Spleen (tissue), 7 donors: Measurements from ENCODE around the gene SMARCAD1.

Source experiments
- CTCF ChIP-seq, 11 experiments: fragments of 200-600 bp in 7 of 11; fragments of 450-650 bp in 4 of 11; sonication (generic) in 4 of 11; IDR thresholded peaks in 8 of 11; conservative IDR thresholded peaks in 3 of 11; 1 replicate in 7 of 11; 2 replicates in 4 of 11; pipeline versions ENCODE4 v1.4.0 to v1.8.0; 2016 to 2021; ENCODE audit warnings: antibody characterized with exemption in 11 of 11, inconsistent platforms in 4 of 11, mild to moderate bottlenecking in 1 of 11
- POLR2A ChIP-seq, 3 donors: fragments of 450-650 bp; IDR thresholded peaks; one replicate each; pipeline ENCODE4 v1.5.1; 2017; ENCODE audit warnings: antibody characterized with exemption in 3 of 3, mild to moderate bottlenecking in 1 of 3
- donor health status: DM: no; HTN: no; CAD: no; lungs with moderate emphysema.
- donor health status: DM: no; HTN: no; CAD: no.
- donor health status: DM: no; HTN: no; CAD: no.

GRCh38 chr4:94208266-94208665 lies 601 bp downstream of the SMARCAD1 start:
- no peak for TF ChIP-seq POLR2A (IDR thresholded peaks at IDR 0.05)
- TF ChIP-seq CTCF (IDR thresholded peaks at IDR 0.05 in 8 of 11, conservative IDR thresholded peaks at IDR 0.05 in 3 of 11) = no peak
